ENCODE results near the gene KRTAP29-1.
"Not testable (repeated sequence)": the region's sequence is repeated elsewhere in the genome, so short reads cannot be mapped to it uniquely, and the experiment has no call there.

Gene KRTAP29-1

GRCh38 chr17:41301916-41302901, at the start of gene KRTAP29-1:
KRTAP29-1 (minus strand) TSS chr17:41302851; CDS start chr17:41302851, 0 bp downstream.
- DNase-seq, result no peak

DNA sequence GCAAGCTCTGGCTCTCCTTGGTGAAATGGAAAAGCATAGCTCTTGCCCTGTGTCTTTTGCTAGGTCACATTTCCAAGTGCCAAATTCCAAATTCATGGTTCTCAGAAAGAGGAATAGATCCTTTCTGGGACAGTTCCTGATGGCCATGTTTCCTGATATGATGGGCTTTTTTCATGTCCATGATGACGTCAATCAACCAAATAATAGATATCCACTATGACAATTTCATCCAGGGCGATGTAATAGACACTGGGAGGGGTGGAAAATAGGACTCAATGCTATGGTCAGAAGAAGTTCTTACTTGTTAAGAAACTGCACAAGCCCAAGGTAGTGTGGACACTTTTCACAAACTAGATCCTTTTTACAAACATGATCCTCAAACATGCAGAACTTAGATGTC, 48.5 kb upstream of the KRTAP29-1 start:
- DNase-seq, result no peak

DNA sequence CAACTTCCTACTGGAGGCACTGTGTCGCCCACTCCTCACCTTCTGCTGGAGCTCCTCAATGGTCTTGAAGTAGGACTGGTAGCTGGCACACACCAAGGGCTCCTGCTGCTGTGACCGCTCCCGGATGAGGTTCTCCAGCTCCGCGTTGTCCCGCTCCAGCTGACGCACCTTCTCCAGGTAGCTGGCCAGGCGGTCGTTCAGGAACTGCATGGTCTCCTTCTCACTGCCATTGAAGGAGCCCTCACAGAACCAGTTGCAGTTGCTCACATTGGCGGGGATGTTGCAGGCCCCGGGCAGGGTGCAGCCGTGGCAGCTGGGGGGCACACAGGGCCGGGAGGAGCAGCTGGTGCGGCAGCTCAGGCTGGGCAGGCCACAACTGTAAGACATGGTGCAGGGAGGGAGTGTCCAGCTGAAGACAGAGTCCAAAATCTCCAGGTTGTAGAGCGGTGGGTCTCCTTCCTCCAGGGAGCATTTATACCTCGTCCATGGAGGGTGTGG, 47.8 kb upstream of the KRTAP29-1 start, which contains the start of gene KRT33A:
Gene KRT33A, minus strand, starts transcription at position 448 of the 498 bp plus-strand sequence. Its CDS starts 61 bp downstream, at position 387.
- DNase-seq, result not testable (repeated sequence)

GRCh38 chr17:41347869-41348760, 45.5 kb upstream of the KRTAP29-1 start:
- DNase-seq, result no peak

DNA sequence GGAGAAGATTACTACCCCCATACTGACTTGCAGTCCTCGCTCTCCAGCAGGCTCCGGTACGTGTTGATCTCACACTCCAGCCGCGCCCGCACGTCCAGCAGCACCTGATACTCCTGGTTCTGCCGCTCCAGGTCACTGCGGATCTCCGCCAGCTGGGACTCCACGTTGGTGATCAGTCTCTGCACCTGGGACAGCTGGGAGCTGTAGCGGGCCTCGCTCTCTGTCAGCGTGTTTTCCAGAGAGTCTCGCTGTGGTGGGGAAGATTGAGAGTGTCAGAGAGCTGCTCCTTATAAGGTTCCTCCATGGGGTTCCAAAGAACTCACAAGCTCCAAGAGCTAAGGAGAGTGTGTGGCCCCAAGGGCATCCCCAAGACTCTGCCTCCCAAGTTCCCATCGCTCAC, 43.8 kb upstream of the KRTAP29-1 start:
- not testable (repeated sequence) for DNase-seq

DNA sequence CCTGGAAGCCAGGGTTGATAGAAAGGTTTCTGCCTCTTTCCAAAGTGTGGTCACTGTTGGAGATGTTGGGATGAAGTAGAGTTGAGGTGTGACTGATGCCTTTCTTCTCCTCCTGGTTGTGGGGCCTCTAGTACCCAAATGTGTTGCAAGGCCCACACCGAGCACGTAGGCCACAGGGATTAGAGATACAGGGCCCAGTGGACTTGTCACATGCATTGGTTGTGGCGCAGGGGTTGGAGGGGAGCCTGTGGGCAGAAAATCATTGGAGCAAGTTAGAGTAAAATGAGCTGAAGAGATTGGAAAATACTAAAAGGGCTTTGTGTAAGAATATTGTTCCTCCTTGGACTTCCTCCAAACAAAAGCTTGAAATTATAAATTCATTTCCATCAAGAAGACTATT, 43.3 kb upstream of the KRTAP29-1 start:
- DNase-seq, result no peak

DNA sequence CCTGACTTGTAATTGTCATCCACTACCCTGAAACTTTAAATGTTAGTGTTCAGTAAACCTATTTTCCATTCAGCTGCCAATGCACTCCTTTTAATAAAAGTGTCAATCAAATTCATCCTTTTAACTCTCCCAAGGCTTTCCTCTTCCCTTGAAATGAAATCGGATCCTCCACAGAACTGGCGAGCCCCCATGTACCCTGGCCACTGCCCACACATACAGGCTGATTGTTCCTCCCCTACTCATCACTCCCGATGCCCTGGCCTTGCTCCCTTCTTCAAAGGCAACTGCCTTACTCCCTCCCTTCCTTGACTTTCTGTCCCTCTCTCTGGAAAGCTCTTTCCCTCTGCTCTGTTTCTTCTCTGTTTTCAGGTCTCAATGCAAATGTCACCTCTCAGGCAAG, 40.4 kb upstream of the KRTAP29-1 start:
- no peak for DNase-seq

GRCh38 chr17:41340934-41341861, 38.5 kb upstream of the KRTAP29-1 start:
- peak; percentile 45 to 54 for DNase-seq

DNA sequence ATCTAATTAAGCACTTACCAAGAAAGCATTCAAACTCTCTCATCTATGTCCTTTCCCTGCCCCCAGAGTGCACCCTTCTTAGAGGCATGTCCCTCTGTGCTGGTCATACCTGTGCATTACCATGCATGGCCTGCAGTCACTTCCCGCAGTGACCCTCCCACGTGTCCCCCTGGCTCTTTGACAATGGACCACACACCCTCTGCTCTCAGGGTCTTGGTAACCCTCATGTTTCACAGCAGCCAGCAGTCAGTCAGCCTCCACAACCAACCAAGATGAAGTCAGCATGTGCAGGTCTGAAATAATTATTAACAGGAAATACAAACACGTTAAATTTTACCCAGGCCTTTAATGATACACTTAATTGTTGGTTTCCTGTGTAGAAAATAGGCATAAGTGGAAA, 37.8 kb upstream of the KRTAP29-1 start:
- DNase-seq, result no peak

DNA sequence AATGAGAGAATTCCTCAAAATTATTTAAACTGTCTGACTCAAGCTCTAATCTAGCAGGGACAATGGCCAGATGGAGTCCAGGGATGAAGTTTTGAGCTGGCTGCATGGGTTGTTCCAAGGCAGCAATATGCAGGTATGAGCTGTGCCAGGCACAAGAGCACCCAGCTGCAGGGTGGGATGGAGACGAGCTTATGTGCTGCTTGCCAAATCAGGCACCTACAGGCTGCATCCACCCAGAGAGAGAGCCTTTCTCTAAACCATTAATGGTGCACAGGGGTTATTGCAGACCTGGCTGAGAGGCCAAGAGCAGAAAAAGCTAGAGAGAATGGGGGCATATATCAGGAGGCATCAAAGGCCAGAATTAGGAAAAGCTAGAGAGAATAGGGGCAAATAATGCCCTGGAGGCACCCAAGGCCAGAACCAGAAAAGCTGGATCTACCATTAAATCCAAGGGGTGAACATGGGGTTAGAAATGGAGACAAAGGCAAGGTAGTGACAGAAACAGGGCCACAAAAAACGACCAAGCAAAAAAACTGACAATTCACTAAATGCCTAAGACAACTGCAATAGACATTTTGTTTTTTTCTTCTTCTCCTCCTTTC, 37.0 kb upstream of the KRTAP29-1 start:
- no peak for DNase-seq

DNA sequence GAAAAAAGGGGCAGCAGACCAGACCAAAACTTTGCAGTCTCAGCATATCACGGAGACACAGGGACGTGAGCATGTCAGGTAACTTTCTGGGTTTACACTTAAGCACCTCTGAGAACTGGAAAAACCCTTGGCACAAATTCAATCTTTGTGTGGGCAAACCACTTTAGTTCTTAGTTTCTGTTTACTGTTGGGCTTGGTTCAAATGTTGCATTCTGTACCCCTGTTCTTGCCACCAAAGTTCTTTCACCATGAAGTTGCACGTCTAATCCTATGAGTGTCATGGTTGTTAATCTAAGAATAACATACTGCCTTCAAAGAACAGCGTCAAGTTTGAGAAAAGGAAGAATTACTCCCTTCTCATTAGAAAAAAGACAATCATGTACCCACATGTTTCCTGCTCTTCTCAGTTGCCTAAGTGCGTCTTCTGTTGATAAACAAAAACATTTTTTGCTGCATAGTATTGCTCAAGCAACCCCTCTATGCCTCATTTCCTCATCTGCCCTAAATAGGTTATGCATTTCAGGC, 36.4 kb upstream of the KRTAP29-1 start:
- no peak for DNase-seq

DNA sequence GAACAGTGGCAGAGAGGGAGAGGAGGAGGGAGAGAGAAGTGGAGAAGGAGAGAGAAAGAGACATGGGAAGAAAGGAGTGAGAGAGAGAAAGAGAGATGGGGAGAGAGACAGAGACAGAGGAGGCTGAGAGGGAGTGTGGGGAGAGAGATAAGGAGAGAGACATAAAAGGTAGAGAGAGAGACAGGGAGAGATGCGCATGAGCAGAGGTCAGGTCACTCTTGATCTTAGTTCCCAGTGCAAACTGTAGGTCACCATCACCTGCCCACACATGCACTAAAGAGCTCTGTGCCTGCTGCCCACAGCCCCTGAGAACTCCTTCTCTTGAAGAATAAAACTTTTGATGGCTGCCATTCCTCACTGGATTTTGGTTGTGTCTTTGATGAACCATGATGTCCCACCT, 33.1 kb upstream of the KRTAP29-1 start:
- DNase-seq, result no peak

DNA sequence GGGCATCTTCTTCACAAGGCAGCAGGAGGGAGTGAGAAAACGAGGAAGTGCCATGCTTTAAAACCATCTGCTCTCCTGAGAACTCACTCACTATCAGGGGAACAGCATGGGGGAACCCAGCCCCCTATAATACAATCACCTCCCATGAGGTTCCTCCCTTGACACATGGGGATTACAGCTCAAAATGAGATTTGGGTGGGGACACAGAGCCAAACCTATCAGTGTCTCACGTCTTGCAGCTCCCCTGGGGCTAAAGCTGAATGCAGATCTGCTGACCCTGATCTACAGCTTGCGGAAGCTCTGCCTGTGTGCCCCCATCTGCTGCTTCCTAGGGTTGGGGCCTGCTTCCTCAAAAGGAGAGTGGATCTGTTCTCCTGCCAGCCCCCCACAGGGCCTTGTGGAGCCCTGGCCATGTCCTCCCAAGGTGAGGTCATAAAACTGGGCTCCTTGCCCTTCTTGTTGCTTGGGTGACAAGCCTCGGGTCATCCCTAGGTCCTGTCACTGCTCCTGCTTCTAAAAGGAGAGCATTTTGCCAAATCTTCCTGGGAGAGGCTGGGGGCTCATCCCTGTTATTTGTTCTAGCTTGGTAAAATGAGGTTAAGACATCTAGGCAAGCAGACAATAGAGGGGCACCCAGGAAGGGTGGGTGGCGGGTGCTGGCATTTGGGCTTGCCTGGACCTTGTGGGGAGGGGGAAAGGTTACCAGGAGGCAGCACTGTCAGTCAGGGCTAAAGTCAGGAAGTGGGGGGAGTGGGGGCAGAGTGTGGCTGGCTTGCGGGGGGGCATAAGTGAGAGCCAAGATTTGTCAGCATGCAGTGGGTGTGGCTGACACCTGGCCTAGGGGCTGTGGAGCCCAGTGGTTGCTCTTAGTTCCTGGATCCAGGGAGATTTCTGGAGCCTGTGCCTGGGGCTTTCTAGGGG, 32.0 kb upstream of the KRTAP29-1 start:
- no peak for DNase-seq

GRCh38 chr17:41333836-41334235, 31.2 kb upstream of the KRTAP29-1 start:
- DNase-seq, result no peak

DNA sequence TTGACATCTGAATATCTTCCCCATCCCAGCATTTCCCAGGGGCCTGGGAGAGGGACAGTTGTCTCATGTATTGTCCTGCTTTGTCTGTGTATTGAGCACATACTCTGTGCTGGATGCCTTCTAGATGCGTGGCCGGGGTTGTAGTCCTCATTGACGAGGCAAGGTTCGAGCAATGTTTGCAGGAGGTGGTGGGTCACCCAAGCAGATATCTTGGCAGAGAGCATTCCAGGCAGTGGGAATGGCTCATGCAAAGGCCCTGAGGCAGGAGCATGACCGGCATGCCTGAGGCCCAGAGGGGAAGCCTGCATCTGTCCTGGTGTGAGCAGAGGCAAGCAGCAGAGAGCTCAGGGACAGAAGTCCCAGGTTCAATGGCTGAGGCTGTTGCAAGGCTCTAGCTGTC, 30.4 kb upstream of the KRTAP29-1 start:
- DNase-seq, result no peak

DNA sequence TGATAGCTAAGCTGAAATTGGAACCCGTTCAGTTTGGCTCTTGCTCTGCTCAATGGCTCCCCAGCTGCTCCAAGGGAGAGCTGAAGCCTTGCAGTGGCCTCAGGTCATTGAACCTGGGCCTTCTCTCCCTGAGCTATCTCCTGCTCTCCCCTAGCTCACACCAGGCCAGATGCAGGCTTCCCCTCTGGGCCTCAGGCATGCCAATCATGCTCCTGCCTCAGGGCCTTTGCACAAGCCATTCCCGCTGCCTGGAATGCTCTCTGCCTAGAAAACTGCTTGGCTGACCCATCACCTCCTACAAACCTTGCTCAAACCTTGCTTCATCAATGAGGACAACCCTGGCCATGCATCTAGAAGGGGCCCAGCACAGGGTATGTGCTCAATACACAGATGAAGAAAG, 29.6 kb upstream of the KRTAP29-1 start:
- DNase-seq, result no peak

DNA sequence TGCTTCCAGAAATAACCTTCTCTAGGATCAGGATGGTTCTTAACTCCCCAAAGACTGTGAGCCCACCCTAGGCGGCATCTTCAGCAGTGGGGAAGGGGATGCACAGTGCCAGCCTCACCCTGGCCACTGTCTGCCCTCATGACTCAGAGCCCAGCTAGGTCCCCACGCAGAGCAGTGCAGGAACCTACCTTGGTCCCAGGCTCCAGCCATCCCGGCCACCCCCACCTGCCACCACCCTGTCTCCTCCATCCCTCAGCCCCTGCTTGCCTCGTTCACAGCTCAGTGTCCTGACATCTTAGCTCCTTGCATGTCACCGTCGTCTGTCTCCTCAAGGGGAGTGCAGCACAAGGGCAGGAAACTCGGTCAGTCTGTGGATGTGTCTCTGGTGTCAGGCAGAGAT, 29.0 kb upstream of the KRTAP29-1 start:
- DNase-seq, result no peak

DNA sequence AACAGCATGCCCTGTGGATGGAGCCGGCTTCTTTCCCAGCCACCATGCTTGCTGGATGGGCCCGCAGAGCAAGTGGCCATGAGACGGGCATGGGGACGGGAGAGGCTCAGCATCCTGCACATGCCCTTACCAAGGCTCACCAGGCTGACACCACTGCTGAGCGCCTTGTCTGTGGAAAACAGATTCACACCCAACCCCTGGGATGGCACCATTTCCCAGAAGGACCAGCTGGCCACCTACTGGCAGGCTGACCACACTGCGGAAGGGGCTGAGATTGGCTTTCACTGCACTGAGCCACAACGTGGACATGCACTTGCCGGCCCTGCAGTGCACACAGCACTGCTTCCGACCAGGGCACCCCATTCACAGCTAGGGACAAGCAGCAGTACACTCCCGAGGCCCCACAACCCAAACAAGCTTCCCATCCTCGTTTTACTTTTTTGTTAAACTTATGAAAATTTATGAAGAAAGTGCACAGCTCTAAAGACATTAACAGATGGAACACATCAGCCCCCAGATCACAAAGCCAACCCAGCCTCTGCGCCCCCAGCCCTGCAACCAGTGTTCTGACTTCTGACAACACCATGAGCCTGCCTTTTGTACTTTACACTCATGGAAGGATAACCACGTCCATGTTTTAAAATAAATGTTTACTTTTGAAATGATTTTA, 26.8 kb upstream of the KRTAP29-1 start:
- DNase-seq, result peak; percentile 45 to 55

- DNase-seq, result no peak
These were observed 25.6 kb upstream of the KRTAP29-1 start for GRCh38 chr17:41328207-41328606.

All from activated T-cell treated with anti-CD3 and anti-CD28 coated beads, Interleukin-2, amount 50 U/mL, for 48 hours (primary cell).